A673 (cell line): ENCODE measurements around the gene METTL2B.
"Not testable (repeated sequence)": the region's sequence is repeated elsewhere in the genome, so short reads cannot be mapped to it uniquely, and the experiment has no call there.

Experiments
- EZH2 ChIP-seq: fragments of 200-600 bp; sonication (generic); IDR thresholded peaks from 2 replicates; pipeline ENCODE4 v1.6.1; 2017; ENCODE audit warnings: borderline replicate concordance, low read depth, mild to moderate bottlenecking, mixed read lengths, antibody characterized with exemption, low read length; ENCODE audit not compliant: poor library complexity, severe bottlenecking
- TF ChIP-seq, protein P1 (sequence below): fragments of 300-800, 200-600 bp; sonication (generic); conservative IDR thresholded peaks from 2 replicates; pipeline ENCODE4 v1.5.1; 2017; ENCODE audit warnings: low read depth, mild to moderate bottlenecking, antibody characterized with exemption, low read length, moderate library complexity, mixed read lengths

DNA sequence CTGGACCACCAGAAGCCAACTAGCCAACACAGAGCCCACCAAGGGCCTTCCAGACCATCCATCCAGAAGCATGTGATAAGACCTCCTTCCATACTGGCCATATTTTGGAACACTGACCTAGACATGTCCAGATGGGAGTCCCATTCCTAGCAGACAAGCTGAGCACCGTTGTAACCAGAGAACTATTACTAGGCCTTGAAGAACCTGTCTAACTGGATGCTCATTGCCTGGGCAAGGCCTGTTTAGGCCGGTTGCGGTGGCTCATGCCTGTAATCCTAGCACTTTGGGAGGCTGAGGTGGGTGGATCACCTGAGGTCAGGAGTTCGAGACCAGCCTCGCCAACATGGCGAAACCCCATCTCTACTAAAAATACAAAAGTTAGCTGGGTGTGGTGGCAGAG is 19.2 kb upstream of the METTL2B start:
- TF ChIP-seq, protein P1, sequence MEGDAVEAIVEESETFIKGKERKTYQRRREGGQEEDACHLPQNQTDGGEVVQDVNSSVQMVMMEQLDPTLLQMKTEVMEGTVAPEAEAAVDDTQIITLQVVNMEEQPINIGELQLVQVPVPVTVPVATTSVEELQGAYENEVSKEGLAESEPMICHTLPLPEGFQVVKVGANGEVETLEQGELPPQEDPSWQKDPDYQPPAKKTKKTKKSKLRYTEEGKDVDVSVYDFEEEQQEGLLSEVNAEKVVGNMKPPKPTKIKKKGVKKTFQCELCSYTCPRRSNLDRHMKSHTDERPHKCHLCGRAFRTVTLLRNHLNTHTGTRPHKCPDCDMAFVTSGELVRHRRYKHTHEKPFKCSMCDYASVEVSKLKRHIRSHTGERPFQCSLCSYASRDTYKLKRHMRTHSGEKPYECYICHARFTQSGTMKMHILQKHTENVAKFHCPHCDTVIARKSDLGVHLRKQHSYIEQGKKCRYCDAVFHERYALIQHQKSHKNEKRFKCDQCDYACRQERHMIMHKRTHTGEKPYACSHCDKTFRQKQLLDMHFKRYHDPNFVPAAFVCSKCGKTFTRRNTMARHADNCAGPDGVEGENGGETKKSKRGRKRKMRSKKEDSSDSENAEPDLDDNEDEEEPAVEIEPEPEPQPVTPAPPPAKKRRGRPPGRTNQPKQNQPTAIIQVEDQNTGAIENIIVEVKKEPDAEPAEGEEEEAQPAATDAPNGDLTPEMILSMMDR: not testable (repeated sequence)
- not testable (repeated sequence) for TF ChIP-seq EZH2
